ENCODE data around the gene DENND6A. TPM values are rescaled to one million over a fixed set of nuclear protein-coding genes. Genes with fewer than 3 reads are reported as not detected.

The DENND6A gene
- polyA plus RNA-seq, 2 donors: 6.0 to 6.8 TPM

DNA sequence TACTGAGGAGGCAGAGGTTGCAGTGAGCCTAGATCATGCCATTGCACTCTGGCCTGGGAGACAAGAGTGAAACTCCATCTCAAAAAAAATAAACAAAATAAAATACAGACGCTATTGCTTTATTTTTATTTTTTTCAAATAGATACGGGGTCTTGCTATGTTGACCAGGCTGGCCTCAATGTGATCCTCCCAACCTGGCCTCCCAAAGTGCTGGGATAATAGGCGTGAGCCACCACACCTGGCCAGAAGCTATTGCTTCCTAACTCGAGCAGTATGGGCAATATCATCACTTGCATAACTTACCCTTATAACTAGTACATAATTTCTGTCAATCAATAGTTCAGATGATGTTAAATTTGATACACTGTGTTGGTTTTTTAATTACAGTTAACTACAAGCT, 98.7 kb downstream of the DENND6A start:
- Histone ChIP-seq H3K27me3 (ENCODE audit: control insufficient read depth in 1 of 2, insufficient read depth in 2 of 2, low read length in 2 of 2) (no peaks in the 10 kb centered on the region), H3K4me1 (ENCODE audit: control insufficient read depth in 2 of 2, insufficient read depth in 2 of 2, low read length in 1 of 2) (no peaks in the 10 kb centered on the region), H3K4me3 (ENCODE audit: low read depth in 1 of 2, low read length in 2 of 2) (no peak overlapping the region), H3K27ac (ENCODE audit: low read depth in 2 of 2, low read length in 1 of 2) (no peak overlapping the region), H3K9me3 (ENCODE audit: control insufficient read depth in 2 of 2, insufficient read depth in 1 of 2, low read depth in 1 of 2, low read length in 1 of 2) (no peaks in the 10 kb centered on the region), H3K36me3 (ENCODE audit: control insufficient read depth in 2 of 2, insufficient read depth in 2 of 2, low read length in 1 of 2) (no peaks in the 10 kb centered on the region)
- 63 to 81% methylated on average over 4 of the region's 4 CpGs for WGBS, 2 donors

DNA sequence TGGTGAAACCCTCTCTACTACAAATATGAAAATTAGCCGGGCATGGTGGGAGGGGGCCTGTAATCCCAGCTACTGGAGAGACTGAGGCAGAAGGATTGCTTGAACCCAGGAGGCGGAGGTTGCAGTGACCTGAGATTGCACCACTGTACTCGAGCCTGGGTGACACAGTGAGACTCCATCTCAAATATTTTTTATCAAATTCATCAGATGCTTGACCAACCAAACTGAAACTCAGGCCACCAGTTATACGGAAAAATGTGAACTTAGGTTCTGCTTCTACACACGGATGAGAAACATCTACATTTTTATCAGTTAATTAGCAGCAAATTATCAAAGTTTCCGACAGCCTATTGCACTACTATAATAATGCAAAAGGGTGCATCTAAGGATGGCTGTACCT, 100.6 kb downstream of the DENND6A start:
- Histone ChIP-seq H3K9me3 (ENCODE audit: control insufficient read depth in 2 of 2, insufficient read depth in 1 of 2, low read depth in 1 of 2, low read length in 1 of 2) (no peaks in the 10 kb centered on the region), H3K36me3 (ENCODE audit: control insufficient read depth in 2 of 2, insufficient read depth in 2 of 2, low read length in 1 of 2) (no peaks in the 10 kb centered on the region), H3K27me3 (ENCODE audit: control insufficient read depth in 1 of 2, insufficient read depth in 2 of 2, low read length in 2 of 2) (no peaks in the 10 kb centered on the region), H3K4me1 (ENCODE audit: control insufficient read depth in 2 of 2, insufficient read depth in 2 of 2, low read length in 1 of 2) (no peaks in the 10 kb centered on the region), H3K27ac (ENCODE audit: low read depth in 2 of 2, low read length in 1 of 2) (no peak overlapping the region), H3K4me3 (ENCODE audit: low read depth in 1 of 2, low read length in 2 of 2) (no peak overlapping the region)
- 61 to 67% methylated on average over 6 of the region's 6 CpGs for WGBS, 2 donors

DNA sequence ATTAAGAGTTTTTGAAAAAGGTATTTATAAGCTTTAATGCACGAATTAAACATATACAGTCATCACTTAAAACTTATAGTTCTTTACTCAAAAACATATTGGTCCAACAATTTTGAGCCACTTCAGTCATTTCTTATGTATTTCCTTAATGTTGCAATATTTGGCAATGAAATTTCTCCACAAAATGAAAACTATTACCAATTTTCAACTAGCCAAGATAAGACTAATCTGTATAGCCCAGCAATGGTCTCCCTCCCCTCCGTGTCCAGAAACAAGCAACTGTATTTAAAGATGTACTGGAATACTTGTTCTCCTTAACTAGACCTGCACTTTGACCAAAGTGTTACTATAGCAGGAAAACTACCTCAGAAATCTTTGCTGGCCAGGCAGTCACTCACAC, 105.0 kb downstream of the DENND6A start:
- H3K36me3 ChIP-seq (ENCODE audit: control insufficient read depth in 2 of 2, insufficient read depth in 2 of 2, low read length in 1 of 2): no peaks in the 10 kb centered on the region
- 68 to 85% methylated on average over 2 of the region's 2 CpGs for WGBS, 2 donors
- H3K9me3 ChIP-seq (ENCODE audit: control insufficient read depth in 2 of 2, insufficient read depth in 1 of 2, low read depth in 1 of 2, low read length in 1 of 2): no peaks in the 10 kb centered on the region
- no peak overlapping the region for H3K27ac ChIP-seq (ENCODE audit: low read depth in 2 of 2, low read length in 1 of 2)
- H3K4me1 ChIP-seq (ENCODE audit: control insufficient read depth in 2 of 2, insufficient read depth in 2 of 2, low read length in 1 of 2): no peaks in the 10 kb centered on the region
- no peaks in the 10 kb centered on the region for H3K27me3 ChIP-seq (ENCODE audit: control insufficient read depth in 1 of 2, insufficient read depth in 2 of 2, low read length in 2 of 2)
- H3K4me3 ChIP-seq (ENCODE audit: low read depth in 1 of 2, low read length in 2 of 2): no peak overlapping the region

DNA sequence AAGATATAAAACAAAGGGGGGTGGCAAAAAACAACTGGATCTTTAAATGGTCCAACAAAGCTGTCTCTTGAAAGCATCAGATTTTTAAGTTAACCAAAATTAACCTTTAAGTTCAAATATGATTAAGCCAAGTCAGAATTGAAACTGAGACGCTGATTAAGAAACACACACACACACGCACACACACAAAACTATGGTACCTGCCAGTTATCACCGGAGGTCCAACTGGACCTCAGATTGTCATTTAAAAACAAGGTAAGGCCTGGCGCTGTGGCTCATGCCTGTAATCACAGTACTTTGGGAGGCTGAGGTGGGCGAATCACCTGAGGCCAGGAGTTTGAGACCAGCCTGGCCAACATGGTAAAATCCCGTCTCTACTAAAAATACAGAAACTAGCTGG, 106.1 kb downstream of the DENND6A start:
- Histone ChIP-seq H3K4me1 (ENCODE audit: control insufficient read depth in 2 of 2, insufficient read depth in 2 of 2, low read length in 1 of 2) (no peaks in the 10 kb centered on the region), H3K27ac (ENCODE audit: low read depth in 2 of 2, low read length in 1 of 2) (no peak overlapping the region), H3K36me3 (ENCODE audit: control insufficient read depth in 2 of 2, insufficient read depth in 2 of 2, low read length in 1 of 2) (no peaks in the 10 kb centered on the region), H3K27me3 (ENCODE audit: control insufficient read depth in 1 of 2, insufficient read depth in 2 of 2, low read length in 2 of 2) (no peaks in the 10 kb centered on the region), H3K4me3 (ENCODE audit: low read depth in 1 of 2, low read length in 2 of 2) (no peak overlapping the region), H3K9me3 (ENCODE audit: control insufficient read depth in 2 of 2, insufficient read depth in 1 of 2, low read depth in 1 of 2, low read length in 1 of 2) (no peaks in the 10 kb centered on the region)
- 72 to 76% methylated on average over 6 of the region's 6 CpGs for WGBS, 2 donors

DNA sequence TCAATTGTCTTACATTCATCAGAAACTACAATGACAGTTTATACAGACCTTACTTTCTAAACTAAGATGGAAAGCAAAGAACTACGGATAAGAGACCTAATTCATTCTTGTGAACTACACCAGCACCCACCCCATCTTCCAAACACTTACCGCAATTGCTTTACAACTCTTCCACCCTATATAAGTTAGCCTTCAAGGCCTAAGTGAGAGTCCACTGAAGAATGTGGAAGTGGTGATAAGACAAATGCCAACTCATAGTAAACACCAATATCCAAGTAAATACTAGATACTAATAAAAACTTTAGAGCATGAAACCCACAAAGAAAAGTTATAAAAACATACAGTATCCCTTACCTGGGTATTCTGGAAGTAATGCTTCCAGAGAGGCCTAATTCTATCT, 109.3 kb downstream of the DENND6A start:
- 75 to 91% methylated on average over 2 of the region's 2 CpGs for WGBS, 2 donors
- H3K9me3 ChIP-seq (ENCODE audit: control insufficient read depth in 2 of 2, insufficient read depth in 1 of 2, low read depth in 1 of 2, low read length in 1 of 2): no peaks in the 10 kb centered on the region
- H3K27ac ChIP-seq (ENCODE audit: low read depth in 2 of 2, low read length in 1 of 2): no peak overlapping the region
- H3K27me3 ChIP-seq (ENCODE audit: control insufficient read depth in 1 of 2, insufficient read depth in 2 of 2, low read length in 2 of 2): no peaks in the 10 kb centered on the region
- no peak overlapping the region for H3K4me3 ChIP-seq (ENCODE audit: low read depth in 1 of 2, low read length in 2 of 2)
- H3K4me1 ChIP-seq (ENCODE audit: control insufficient read depth in 2 of 2, insufficient read depth in 2 of 2, low read length in 1 of 2): no peaks in the 10 kb centered on the region
- H3K36me3 ChIP-seq (ENCODE audit: control insufficient read depth in 2 of 2, insufficient read depth in 2 of 2, low read length in 1 of 2): peaks cover 0 to 3% of the 10 kb centered on the region in 2 donors

DNA sequence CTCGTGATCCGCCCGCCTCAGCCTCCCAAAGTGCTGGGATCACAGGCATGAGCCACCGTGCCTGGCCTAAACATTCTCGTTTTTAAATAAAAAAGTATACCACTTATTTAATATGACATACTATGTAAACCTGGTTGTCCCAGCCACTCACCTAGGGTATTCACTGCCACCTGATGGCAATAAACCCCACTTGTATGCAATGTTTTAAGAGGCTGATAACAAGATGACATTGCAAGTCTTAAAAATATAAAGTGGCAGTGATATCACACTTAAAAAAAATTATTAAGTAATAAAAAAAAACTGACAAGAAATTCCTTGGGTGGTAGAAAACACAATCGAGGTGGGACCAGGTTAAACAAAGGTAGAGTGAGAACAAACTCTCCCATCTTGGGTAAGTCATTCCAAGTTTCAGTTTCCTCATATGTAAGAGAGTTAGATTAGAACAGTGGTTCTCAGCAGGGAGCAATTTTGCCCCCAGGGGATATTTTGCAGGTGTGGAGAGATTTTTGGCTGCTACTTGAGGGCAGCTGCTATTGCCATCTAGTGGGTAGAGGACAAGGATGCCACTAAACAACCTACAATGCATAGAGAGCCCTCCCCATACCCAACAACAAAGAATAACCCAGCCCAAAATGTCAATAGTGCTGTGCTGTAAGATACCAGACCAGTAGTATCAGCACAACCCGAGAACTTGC, 110.3 kb downstream of the DENND6A start:
- no peak overlapping the region for H3K4me3 ChIP-seq (ENCODE audit: low read depth in 1 of 2, low read length in 2 of 2)
- no peaks in the 10 kb centered on the region for H3K4me1 ChIP-seq (ENCODE audit: control insufficient read depth in 2 of 2, insufficient read depth in 2 of 2, low read length in 1 of 2)
- peaks cover 0 to 9% of the 10 kb centered on the region in 2 donors for H3K36me3 ChIP-seq (ENCODE audit: control insufficient read depth in 2 of 2, insufficient read depth in 2 of 2, low read length in 1 of 2)
- H3K27ac ChIP-seq (ENCODE audit: low read depth in 2 of 2, low read length in 1 of 2): no peak overlapping the region
- no peaks in the 10 kb centered on the region for H3K27me3 ChIP-seq (ENCODE audit: control insufficient read depth in 1 of 2, insufficient read depth in 2 of 2, low read length in 2 of 2)
- WGBS, 2 donors: 84 to 86% methylated on average over 6 to 7 of the region's 7 CpGs
- no peaks in the 10 kb centered on the region for H3K9me3 ChIP-seq (ENCODE audit: control insufficient read depth in 2 of 2, insufficient read depth in 1 of 2, low read depth in 1 of 2, low read length in 1 of 2)

DNA sequence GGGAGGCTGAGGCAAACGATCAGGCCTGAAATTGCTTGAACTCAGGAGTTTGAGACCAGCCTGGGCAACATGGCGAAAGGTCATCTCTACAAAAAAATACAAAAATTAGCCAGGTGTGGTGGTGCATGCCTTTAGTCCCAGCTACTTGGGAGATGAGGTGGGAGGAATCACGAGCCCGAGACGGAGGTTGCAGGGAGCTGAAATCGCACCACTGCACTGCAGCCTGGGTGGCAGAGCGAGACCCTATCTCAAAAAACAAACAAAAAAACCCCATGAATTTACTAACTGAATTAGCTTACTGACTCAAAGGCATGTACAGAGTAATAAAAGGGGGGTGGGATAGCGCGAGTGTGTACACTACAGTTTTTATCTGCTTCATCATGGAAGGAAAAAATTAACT, 115.1 kb downstream of the DENND6A start:
- Histone ChIP-seq H3K27ac (ENCODE audit: low read depth in 2 of 2, low read length in 1 of 2) (no peak overlapping the region), H3K36me3 (ENCODE audit: control insufficient read depth in 2 of 2, insufficient read depth in 2 of 2, low read length in 1 of 2) (peaks cover 0 to 12% of the 10 kb centered on the region in 2 donors), H3K9me3 (ENCODE audit: control insufficient read depth in 2 of 2, insufficient read depth in 1 of 2, low read depth in 1 of 2, low read length in 1 of 2) (no peaks in the 10 kb centered on the region), H3K4me1 (ENCODE audit: control insufficient read depth in 2 of 2, insufficient read depth in 2 of 2, low read length in 1 of 2) (no peaks in the 10 kb centered on the region), H3K4me3 (ENCODE audit: low read depth in 1 of 2, low read length in 2 of 2) (no peak overlapping the region), H3K27me3 (ENCODE audit: control insufficient read depth in 1 of 2, insufficient read depth in 2 of 2, low read length in 2 of 2) (no peaks in the 10 kb centered on the region)
- 88 to 95% methylated on average over 9 of the region's 9 CpGs for WGBS, 2 donors

DNA sequence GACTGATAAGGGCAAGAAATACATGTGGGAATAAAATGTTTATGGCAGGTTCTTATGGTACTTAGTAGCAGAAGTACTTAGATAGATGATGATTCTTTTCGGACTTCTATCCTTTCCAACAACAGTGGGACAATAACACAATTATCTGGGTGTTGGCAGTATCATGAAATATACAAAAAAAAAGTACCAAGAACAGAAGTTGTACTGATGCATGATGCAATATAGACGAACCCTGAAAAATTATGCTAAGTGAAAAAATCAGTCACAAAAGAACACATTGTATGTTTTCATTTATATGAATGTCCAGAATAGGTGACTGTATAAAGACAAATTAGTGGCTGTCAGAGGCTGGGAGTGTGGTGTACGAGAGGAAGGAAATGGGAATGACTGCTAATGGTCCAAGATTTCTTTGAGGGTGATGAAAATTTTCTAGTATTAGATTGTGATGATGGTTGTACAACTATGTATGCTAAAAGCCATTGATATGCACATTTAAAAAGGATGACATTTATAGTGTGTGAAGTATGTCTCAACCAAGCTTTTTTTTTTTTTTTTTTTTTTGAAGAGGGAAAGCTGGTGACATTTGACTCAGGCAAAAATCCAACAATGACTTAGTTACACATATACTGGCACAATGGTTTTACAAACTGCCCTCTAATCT, 116.8 kb downstream of the DENND6A start:
- H3K9me3 ChIP-seq (ENCODE audit: control insufficient read depth in 2 of 2, insufficient read depth in 1 of 2, low read depth in 1 of 2, low read length in 1 of 2): no peaks in the 10 kb centered on the region
- no peaks in the 10 kb centered on the region for H3K27me3 ChIP-seq (ENCODE audit: control insufficient read depth in 1 of 2, insufficient read depth in 2 of 2, low read length in 2 of 2)
- H3K4me3 ChIP-seq (ENCODE audit: low read depth in 1 of 2, low read length in 2 of 2): no peak overlapping the region
- peaks cover 0 to 12% of the 10 kb centered on the region in 2 donors for H3K36me3 ChIP-seq (ENCODE audit: control insufficient read depth in 2 of 2, insufficient read depth in 2 of 2, low read length in 1 of 2)
- 69 to 80% methylated on average over 3 of the region's 3 CpGs for WGBS, 2 donors
- H3K4me1 ChIP-seq (ENCODE audit: control insufficient read depth in 2 of 2, insufficient read depth in 2 of 2, low read length in 1 of 2): no peaks in the 10 kb centered on the region
- H3K27ac ChIP-seq (ENCODE audit: low read depth in 2 of 2, low read length in 1 of 2): no peak overlapping the region
